SK-N-SH (cell line): Measurements from ENCODE around the gene NAXE. TPM values are rescaled to one million over a fixed set of nuclear protein-coding genes. Genes with fewer than 3 reads are reported as not detected.

Source experiments
- CTCF ChIA-PET: fragments of 300-600, 350-600 bp; formaldehyde crosslinking; extraction: SDS; loops from one replicate; lab custom pipeline; 2021; lab: Yijun Ruan, JAX
- POLR2A ChIA-PET: fragments of 350-600 bp; sonication (Branson Sonifier 250); formaldehyde crosslinking; extraction: SDS; loops from one replicate; lab custom pipeline; 2020; ENCODE audit warnings: antibody characterized with exemption, inconsistent platforms; lab: Yijun Ruan, JAX
- DNase-seq: peaks from one replicate; pipeline ENCODE4 v3.0.0; 2012
- H2AFZ ChIP-seq: fragments of 200-600 bp; sonication (generic); 2 replicates; pipeline ENCODE4 v1.8.1; 2016; ENCODE audit warnings: antibody characterized with exemption, mild to moderate bottlenecking, low read depth
- H3F3A ChIP-seq: fragments of 200-600 bp; sonication (generic); replicated peaks from 2 replicates; pipeline ENCODE3; 2016; ENCODE audit warnings: antibody characterized with exemption, mild to moderate bottlenecking; ENCODE audit not compliant: insufficient read depth
- H3K27ac ChIP-seq, 2 experiments: fragments of 200-500 bp in 1 of 2; fragments of 200-600 bp in 1 of 2; sonication (Bioruptor generic) in 1 of 2; sonication (generic), shearing (Covaris generic) in 1 of 2; 2 replicates each; pipeline versions ENCODE4 v1.5.1 to v1.6.1; 2014 to 2016; ENCODE audit warnings: low read depth in 2 of 2, inconsistent platforms in 1 of 2, low read length in 1 of 2, mild to moderate bottlenecking in 1 of 2, mixed read lengths in 1 of 2
- H3K27me3 ChIP-seq: fragments of 200-600 bp; sonication (generic), shearing (Covaris generic); 2 replicates; pipeline ENCODE4 v1.6.1; 2016; ENCODE audit warnings: mixed run types; ENCODE audit not compliant: insufficient read depth
- H3K36me3 ChIP-seq, 2 experiments: fragments of 200-500 bp in 1 of 2; fragments of 200-600 bp in 1 of 2; sonication (Bioruptor generic) in 1 of 2; sonication (generic) in 1 of 2; replicated peaks in 1 of 2; 2 replicates each; pipeline versions ENCODE3 to v1.5.1; 2014 to 2016; ENCODE audit warnings: low read length in 1 of 2, mild to moderate bottlenecking in 1 of 2; ENCODE audit not compliant: insufficient read depth in 2 of 2, control insufficient read depth in 1 of 2
- H3K4me1 ChIP-seq, 2 experiments: fragments of 200-500 bp in 1 of 2; fragments of 200-600 bp in 1 of 2; sonication (Bioruptor generic) in 1 of 2; sonication (generic), shearing (Covaris generic) in 1 of 2; 2 replicates each; pipeline versions ENCODE4 v1.5.1 to v1.6.1; 2014 to 2016; ENCODE audit warnings: low read depth in 1 of 2, low read length in 1 of 2, mixed run types in 1 of 2; ENCODE audit not compliant: insufficient read depth in 2 of 2, control insufficient read depth in 1 of 2
- H3K4me2 ChIP-seq: fragments of 200-600 bp; sonication (generic), shearing (Covaris generic); 2 replicates; pipeline ENCODE4 v1.6.1; 2017; ENCODE audit warnings: mixed run types
- H3K4me3 ChIP-seq, 2 experiments: fragments of 200-500 bp in 1 of 2; fragments of 200-600 bp in 1 of 2; sonication (Bioruptor generic) in 1 of 2; sonication (generic), shearing (Covaris generic) in 1 of 2; 2 replicates each; pipeline versions ENCODE4 v1.5.1 to v1.8.1; 2014 to 2016; ENCODE audit warnings: low read depth in 2 of 2, inconsistent platforms in 1 of 2, low read length in 1 of 2, mild to moderate bottlenecking in 1 of 2, mixed read lengths in 1 of 2, moderate library complexity in 1 of 2
- H3K79me2 ChIP-seq: fragments of 200-600 bp; sonication (generic); 2 replicates; pipeline ENCODE4 v1.8.1; 2017; ENCODE audit warnings: mild to moderate bottlenecking; ENCODE audit not compliant: insufficient read depth
- H3K9ac ChIP-seq: fragments of 200-600 bp; sonication (generic); 2 replicates; pipeline ENCODE4 v1.6.1; 2017; ENCODE audit warnings: mixed run types
- H3K9me2 ChIP-seq: fragments of 200-600 bp; sonication (generic); 2 replicates; pipeline ENCODE4 v1.6.1; 2017; ENCODE audit warnings: mixed run types
- H3K9me3 ChIP-seq: fragments of 200-600 bp; sonication (generic); 2 replicates; pipeline ENCODE4 v1.6.1; 2017; ENCODE audit warnings: mixed run types, mild to moderate bottlenecking, moderate library complexity
- H4K20me1 ChIP-seq: fragments of 200-600 bp; sonication (generic); 2 replicates; pipeline ENCODE4 v1.6.1; 2017; ENCODE audit warnings: mild to moderate bottlenecking, mixed run types; ENCODE audit not compliant: insufficient read depth
- ELF1 ChIP-seq: IDR thresholded peaks from 2 replicates; pipeline ENCODE4 v1.4.0; 2012
- FOSL2 ChIP-seq: IDR thresholded peaks from 2 replicates; pipeline ENCODE4 v1.4.0; 2012; ENCODE audit warnings: low read depth, mild to moderate bottlenecking, moderate library complexity, borderline replicate concordance
- GATA2 ChIP-seq: sonication (generic); formaldehyde crosslinking; IDR thresholded peaks from 2 replicates; pipeline ENCODE4 v1.5.0; 2020; ENCODE audit warnings: mild to moderate bottlenecking, missing genetic modification reagents
- IRF3 ChIP-seq: fragments of 150-350 bp; IDR thresholded peaks from 2 replicates; pipeline ENCODE4 v1.6.1; 2016; ENCODE audit warnings: mild to moderate bottlenecking, low read depth, low read length
- NFIC ChIP-seq: IDR thresholded peaks from 2 replicates; pipeline ENCODE4 v1.4.0; 2012; ENCODE audit warnings: borderline replicate concordance
- PBX3 ChIP-seq: IDR thresholded peaks from 2 replicates; pipeline ENCODE4; 2012
- POLR2AphosphoS5 ChIP-seq: IDR thresholded peaks from 2 replicates; pipeline ENCODE4 v1.6.1; 2012; ENCODE audit warnings: low read depth, low read length
- RCOR1 ChIP-seq: fragments of 150-350 bp; IDR thresholded peaks from 2 replicates; pipeline ENCODE4 v1.6.1; 2017; ENCODE audit warnings: antibody characterized with exemption, low read length
- TAF1 ChIP-seq: IDR thresholded peaks from 2 replicates; pipeline ENCODE4 v1.6.1; 2012; ENCODE audit warnings: low read depth, mild to moderate bottlenecking, low read length, moderate library complexity, borderline replicate concordance
- TEAD4 ChIP-seq: IDR thresholded peaks from 2 replicates; pipeline ENCODE4 v1.4.0; 2012; ENCODE audit warnings: mild to moderate bottlenecking, borderline replicate concordance; ENCODE audit not compliant: insufficient read depth
- YY1 ChIP-seq: IDR thresholded peaks from 2 replicates; pipeline ENCODE4 v1.4.0; 2012; ENCODE audit warnings: low read depth, mild to moderate bottlenecking
- WGBS: methylation state at CpG from one replicate; pipeline ENCODE4 v1.1.6; 2017; ENCODE audit warnings: low lambda C conversion rate; 5-methylcytosine and 5-hydroxymethylcytosine counted together
- polyA plus RNA-seq, 3 experiments: library from polyadenylated mRNA; depleted of rRNA; stranded (reverse); fragments of >200 nt; gene quantifications; 2 replicates each; pipeline ENCODE4 v1.2.3, GENCODE V29; 2012
- TF ChIP-seq, protein P1 (sequence below): IDR thresholded peaks from 2 replicates; pipeline ENCODE4 v1.4.0; 2012; ENCODE audit warnings: low read depth, borderline replicate concordance
- TF ChIP-seq, protein P2 (sequence below): fragments of 150-350 bp; IDR thresholded peaks from 2 replicates; pipeline ENCODE4 v1.6.1; 2017; ENCODE audit warnings: antibody characterized with exemption, low read length, low read depth, borderline replicate concordance
- TF ChIP-seq, protein P3 (sequence below): fragments of 200-600 bp; sonication (generic); IDR thresholded peaks from 2 replicates; pipeline ENCODE4 v1.6.1; 2017; ENCODE audit warnings: antibody characterized with exemption, mild to moderate bottlenecking, moderate library complexity

The NAXE gene
- polyA plus RNA-seq, 1 of the 3 experiments (the other 2 are of a cell fraction), result 98.4 TPM

GRCh38 chr1:156601892-156602291, 10.3 kb downstream of the NAXE start:
- TF ChIP-seq YY1 (no peak), POLR2AphosphoS5 (no peak), NFIC (no peak), ELF1 (no peak), FOSL2 (no peak), PBX3 (no peak), TEAD4 (no peak), GATA2 (CRISPR knock-in tag) (no peak), IRF3 (no peak), RCOR1 (no peak), TAF1 (no peak)
- TF ChIP-seq, protein P1, sequence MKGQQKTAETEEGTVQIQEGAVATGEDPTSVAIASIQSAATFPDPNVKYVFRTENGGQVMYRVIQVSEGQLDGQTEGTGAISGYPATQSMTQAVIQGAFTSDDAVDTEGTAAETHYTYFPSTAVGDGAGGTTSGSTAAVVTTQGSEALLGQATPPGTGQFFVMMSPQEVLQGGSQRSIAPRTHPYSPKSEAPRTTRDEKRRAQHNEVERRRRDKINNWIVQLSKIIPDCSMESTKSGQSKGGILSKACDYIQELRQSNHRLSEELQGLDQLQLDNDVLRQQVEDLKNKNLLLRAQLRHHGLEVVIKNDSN, result no peak
- TF ChIP-seq, protein P2, sequence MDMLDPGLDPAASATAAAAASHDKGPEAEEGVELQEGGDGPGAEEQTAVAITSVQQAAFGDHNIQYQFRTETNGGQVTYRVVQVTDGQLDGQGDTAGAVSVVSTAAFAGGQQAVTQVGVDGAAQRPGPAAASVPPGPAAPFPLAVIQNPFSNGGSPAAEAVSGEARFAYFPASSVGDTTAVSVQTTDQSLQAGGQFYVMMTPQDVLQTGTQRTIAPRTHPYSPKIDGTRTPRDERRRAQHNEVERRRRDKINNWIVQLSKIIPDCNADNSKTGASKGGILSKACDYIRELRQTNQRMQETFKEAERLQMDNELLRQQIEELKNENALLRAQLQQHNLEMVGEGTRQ, result no peak
- TF ChIP-seq, protein P3, sequence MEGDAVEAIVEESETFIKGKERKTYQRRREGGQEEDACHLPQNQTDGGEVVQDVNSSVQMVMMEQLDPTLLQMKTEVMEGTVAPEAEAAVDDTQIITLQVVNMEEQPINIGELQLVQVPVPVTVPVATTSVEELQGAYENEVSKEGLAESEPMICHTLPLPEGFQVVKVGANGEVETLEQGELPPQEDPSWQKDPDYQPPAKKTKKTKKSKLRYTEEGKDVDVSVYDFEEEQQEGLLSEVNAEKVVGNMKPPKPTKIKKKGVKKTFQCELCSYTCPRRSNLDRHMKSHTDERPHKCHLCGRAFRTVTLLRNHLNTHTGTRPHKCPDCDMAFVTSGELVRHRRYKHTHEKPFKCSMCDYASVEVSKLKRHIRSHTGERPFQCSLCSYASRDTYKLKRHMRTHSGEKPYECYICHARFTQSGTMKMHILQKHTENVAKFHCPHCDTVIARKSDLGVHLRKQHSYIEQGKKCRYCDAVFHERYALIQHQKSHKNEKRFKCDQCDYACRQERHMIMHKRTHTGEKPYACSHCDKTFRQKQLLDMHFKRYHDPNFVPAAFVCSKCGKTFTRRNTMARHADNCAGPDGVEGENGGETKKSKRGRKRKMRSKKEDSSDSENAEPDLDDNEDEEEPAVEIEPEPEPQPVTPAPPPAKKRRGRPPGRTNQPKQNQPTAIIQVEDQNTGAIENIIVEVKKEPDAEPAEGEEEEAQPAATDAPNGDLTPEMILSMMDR, result no peak
- no peaks in the 10 kb centered on the region for H4K20me1 ChIP-seq
- 77% methylated on average over 12 of the region's 12 CpGs for WGBS
- H3K9me3 ChIP-seq, result no peaks in the 10 kb centered on the region
- H3K4me2 ChIP-seq, result peak overlapping the region; percentile 85
- POLR2A ChIA-PET, result interaction anchor here (1.8 kb wide), 1 partner anchor 10 kb away, joined by 15 read pairs; the partner anchor contains the start of gene NAXE
- no peaks in the 10 kb centered on the region for H3K9me2 ChIP-seq
- peaks cover 6 to 9% of the 10 kb centered on the region in 2 experiments; a peak in 2 of 4 replicates for H3K4me1 ChIP-seq
- no peaks in the 10 kb centered on the region for H3K27me3 ChIP-seq
- H3K79me2 ChIP-seq, result peaks cover 32% of the 10 kb centered on the region
- CTCF ChIA-PET, result interaction anchor here (0.6 to 3.6 kb wide), 12 partner anchors 8 to 232 kb away, joined by 3 to 24 read pairs (median 3); partner anchors contain the start of gene HAPLN2
- H3K4me3 ChIP-seq, result peak overlapping the region; percentile 72 to 92
- peak overlapping the region; percentile 83 for H3K9ac ChIP-seq
- DNase-seq, result no peak
- peaks cover 10% of the 10 kb centered on the region for H3F3A ChIP-seq
- H3K27ac ChIP-seq, result peak overlapping the region; percentile 85 to 89
- peak overlapping the region; percentile 90 for H2AFZ ChIP-seq
- peaks cover 20 to 26% of the 10 kb centered on the region in 2 experiments for H3K36me3 ChIP-seq
